Endodermal cell (in vitro differentiated cells): ENCODE data around the gene PPDPF. TPM values are rescaled to one million over a fixed set of nuclear protein-coding genes. Genes with fewer than 3 reads are reported as not detected.
A peak's percentile ranks its signal among the peaks of the same experiment; 100 is the strongest.

Experiments
- DNase-seq: peaks from one replicate; pipeline ENCODE4 v3.0.0-alpha.2; 2017
- H3K27ac ChIP-seq: 2 replicates; pipeline ENCODE4 v1.5.1; 2013; ENCODE audit warnings: mild to moderate bottlenecking, low read depth, low read length, moderate library complexity
- H3K27me3 ChIP-seq: 2 replicates; pipeline ENCODE4 v1.6.1; 2013; ENCODE audit warnings: mild to moderate bottlenecking, low read length, moderate library complexity; ENCODE audit not compliant: insufficient read depth, control insufficient read depth, poor library complexity, severe bottlenecking
- H3K36me3 ChIP-seq: 2 replicates; pipeline ENCODE4 v1.7.0; 2013; ENCODE audit warnings: mild to moderate bottlenecking, low read length, moderate library complexity; ENCODE audit not compliant: control insufficient read depth, insufficient read depth
- H3K4me1 ChIP-seq: one replicate; pipeline ENCODE4 v1.7.0; 2013; ENCODE audit warnings: low read length; ENCODE audit not compliant: control insufficient read depth, insufficient read depth
- H3K4me3 ChIP-seq: 2 replicates; pipeline ENCODE4 v1.5.1; 2013; ENCODE audit warnings: mild to moderate bottlenecking, low read length, moderate library complexity
- H3K9ac ChIP-seq: 2 replicates; pipeline ENCODE4 v1.6.1; 2013; ENCODE audit warnings: mild to moderate bottlenecking, low read length, moderate library complexity; ENCODE audit not compliant: poor library complexity, severe bottlenecking; ENCODE audit errors: extremely low read depth
- H3K9me3 ChIP-seq: 2 replicates; pipeline ENCODE4 v1.6.1; 2013; ENCODE audit warnings: mild to moderate bottlenecking, low read length, moderate library complexity; ENCODE audit not compliant: control insufficient read depth
- H3K27ac Mint-ChIP-seq: 2 replicates; pipeline ENCODE4 v1.8.0; 2020; ENCODE audit warnings: mixed read lengths
- H3K27me3 Mint-ChIP-seq: 2 replicates; pipeline ENCODE4 v1.8.0; 2021; ENCODE audit warnings: mild to moderate bottlenecking, mixed read lengths; ENCODE audit not compliant: insufficient read depth
- H3K36me3 Mint-ChIP-seq: 2 replicates; pipeline ENCODE4 v1.8.0; 2020; ENCODE audit warnings: low read depth, mixed read lengths
- H3K4me1 Mint-ChIP-seq: 2 replicates; pipeline ENCODE4 v1.8.0; 2020; ENCODE audit warnings: mixed read lengths
- H3K4me3 Mint-ChIP-seq: 2 replicates; pipeline ENCODE4 v1.8.0; 2020; ENCODE audit warnings: mild to moderate bottlenecking, moderate library complexity, mixed read lengths
- H3K9me3 Mint-ChIP-seq: 2 replicates; pipeline ENCODE4 v1.8.0; 2020; ENCODE audit warnings: mild to moderate bottlenecking, mixed read lengths
- CTCF ChIP-seq: fragments of 200-600 bp; sonication (generic); conservative IDR thresholded peaks from 2 replicates; pipeline ENCODE4 v1.5.0; 2021; ENCODE audit warnings: antibody characterized with exemption, mild to moderate bottlenecking
- WGBS, 2 experiments: methylation state at CpG; one replicate each; pipeline versions ENCODE4 v1.1.5 to v1.1.7; 2013; ENCODE audit warnings: missing lambda C conversion rate in 2 of 2, mixed read lengths in 1 of 2; ENCODE audit not compliant: insufficient coverage in 1 of 2, insufficient read length in 1 of 2; 5-methylcytosine and 5-hydroxymethylcytosine counted together
- total RNA-seq, 2 donors: library from RNA; stranded (reverse); fragmentation: NEBNext Ultra II Directional in 1 of 2; extraction: Animal tissue kit (Norgen Biotek cat#: 25700) in 1 of 2; gene quantifications; 2 replicates in 1 of 2; 3 replicates in 1 of 2; pipeline ENCODE4 v1.2.1, GENCODE V29; 2021

The PPDPF gene
- total RNA-seq, 2 donors from 2014 or later: 247 to 296 TPM

- Mint-ChIP-seq H3K9me3 (no peaks in the 10 kb centered on the region), H3K4me1 (no peaks in the 10 kb centered on the region), H3K4me3 (no peak overlapping the region), H3K27me3 (no peaks in the 10 kb centered on the region), H3K27ac (no peak overlapping the region), H3K36me3 (no peaks in the 10 kb centered on the region)
- no peaks in the 10 kb centered on the region for H3K9me3 ChIP-seq
- H3K4me3 ChIP-seq: no peak overlapping the region
- H3K27me3 ChIP-seq: no peaks in the 10 kb centered on the region
- H3K9ac ChIP-seq: no peak overlapping the region
- WGBS, 2 experiments: 91 to 96% methylated on average over 25 to 28 of the region's 28 CpGs
- H3K27ac ChIP-seq: no peak overlapping the region
- DNase-seq: peak; percentile 54
- TF ChIP-seq CTCF: no peak
- H3K36me3 ChIP-seq: no peaks in the 10 kb centered on the region
- H3K4me1 ChIP-seq: no peaks in the 10 kb centered on the region
Observed at GRCh38 chr20:63533871-63534393, 13.4 kb downstream of the PPDPF start.

GRCh38 chr20:63534427-63534830, 13.9 kb downstream of the PPDPF start:
- no peaks in the 10 kb centered on the region for H3K9me3 ChIP-seq
- no peak overlapping the region for H3K27ac Mint-ChIP-seq
- no peak for DNase-seq
- H3K9ac ChIP-seq: no peak overlapping the region
- no peaks in the 10 kb centered on the region for H3K27me3 Mint-ChIP-seq
- TF ChIP-seq CTCF: no peak
- no peak overlapping the region for H3K4me3 ChIP-seq
- H3K4me1 ChIP-seq: no peaks in the 10 kb centered on the region
- H3K4me3 Mint-ChIP-seq: no peak overlapping the region
- no peaks in the 10 kb centered on the region for H3K27me3 ChIP-seq
- no peaks in the 10 kb centered on the region for H3K4me1 Mint-ChIP-seq
- no peak overlapping the region for H3K27ac ChIP-seq
- H3K9me3 Mint-ChIP-seq: no peaks in the 10 kb centered on the region
- no peaks in the 10 kb centered on the region for H3K36me3 Mint-ChIP-seq
- no peaks in the 10 kb centered on the region for H3K36me3 ChIP-seq
- 89 to 97% methylated on average over 5 to 12 of the region's 12 CpGs for WGBS, 2 experiments

- no peaks in the 10 kb centered on the region for H3K4me1 Mint-ChIP-seq
- H3K36me3 Mint-ChIP-seq: no peaks in the 10 kb centered on the region
- no peaks in the 10 kb centered on the region for H3K27me3 Mint-ChIP-seq
- no peaks in the 10 kb centered on the region for H3K36me3 ChIP-seq
- H3K9me3 ChIP-seq: no peaks in the 10 kb centered on the region
- H3K27ac ChIP-seq: no peak overlapping the region
- peak; percentile 61 for DNase-seq
- H3K9ac ChIP-seq: no peak overlapping the region
- TF ChIP-seq CTCF: no peak
- no peaks in the 10 kb centered on the region for H3K9me3 Mint-ChIP-seq
- H3K27ac Mint-ChIP-seq: no peak overlapping the region
- no peaks in the 10 kb centered on the region for H3K4me1 ChIP-seq
- 91% methylated on average over 36 to 49 of the region's 49 CpGs for WGBS, 2 experiments
- H3K27me3 ChIP-seq: no peaks in the 10 kb centered on the region
- no peak overlapping the region for H3K4me3 Mint-ChIP-seq
- no peak overlapping the region for H3K4me3 ChIP-seq
Observed at GRCh38 chr20:63534831-63535651, 14.5 kb downstream of the PPDPF start.
